BLaER1 (cell line): ENCODE measurements around the gene PTPRM.

ENCODE experiments used
- H3K27ac ChIP-seq: shearing (Covaris generic); formaldehyde crosslinking; 2 replicates; pipeline ENCODE4 v1.8.1; 2022
- H3K27me3 ChIP-seq: shearing (Covaris generic); formaldehyde crosslinking; 2 replicates; pipeline ENCODE4 v1.8.1; 2022
- H3K36me3 ChIP-seq: shearing (Covaris generic); formaldehyde crosslinking; 2 replicates; pipeline ENCODE4 v1.8.1; 2022
- H3K4me1 ChIP-seq: shearing (Covaris generic); formaldehyde crosslinking; 2 replicates; pipeline ENCODE4 v1.8.1; 2022
- H3K4me2 ChIP-seq: shearing (Covaris generic); formaldehyde crosslinking; 2 replicates; pipeline ENCODE4 v1.8.1; 2022
- H3K4me3 ChIP-seq: shearing (Covaris generic); formaldehyde crosslinking; 2 replicates; pipeline ENCODE4 v1.8.1; 2022
- H3K9ac ChIP-seq: shearing (Covaris generic); formaldehyde crosslinking; 2 replicates; pipeline ENCODE4 v1.8.1; 2022
- H3K9me3 ChIP-seq: shearing (Covaris generic); formaldehyde crosslinking; 2 replicates; pipeline ENCODE4 v1.8.1; 2022
- H4K20me1 ChIP-seq: shearing (Covaris generic); formaldehyde crosslinking; 2 replicates; pipeline ENCODE4 v1.8.1; 2022
- Cebpa-rat ChIP-seq: shearing (Covaris generic); IDR thresholded peaks from 2 replicates; pipeline ENCODE4 v1.8.1; 2022

Gene PTPRM

DNA sequence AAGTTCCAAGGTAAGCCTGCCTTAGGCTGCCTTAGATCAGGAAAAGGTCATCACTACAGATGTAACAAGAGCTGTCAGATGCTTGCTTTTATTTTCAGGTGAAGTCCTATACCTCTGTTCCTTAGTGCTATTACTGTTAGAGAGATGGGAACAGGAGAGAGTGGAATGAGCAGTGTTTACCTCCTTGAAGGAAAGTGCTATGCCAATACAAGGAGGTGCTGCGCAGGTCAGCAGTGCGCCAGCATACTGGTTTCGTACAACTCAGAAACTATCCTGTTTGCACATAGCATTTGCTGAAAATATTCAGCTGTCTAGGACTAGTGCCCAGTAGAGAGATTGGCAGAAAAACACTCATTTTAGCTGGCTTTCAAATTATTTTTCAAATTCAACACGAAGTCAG, 629.1 kb downstream of the PTPRM start:
- Histone ChIP-seq H3K36me3 (no peaks in the 10 kb centered on the region), H3K4me2 (no peak overlapping the region), H3K4me3 (no peak overlapping the region), H3K27ac (no peak overlapping the region), H3K27me3 (no peaks in the 10 kb centered on the region), H4K20me1 (no peaks in the 10 kb centered on the region), H3K4me1 (no peaks in the 10 kb centered on the region), H3K9ac (no peak overlapping the region), H3K9me3 (no peaks in the 10 kb centered on the region)
- no peak for TF ChIP-seq Cebpa-rat

- no peak for TF ChIP-seq Cebpa-rat
- no peaks in the 10 kb centered on the region for H3K27me3 ChIP-seq
Observed at GRCh38 chr18:8197499-8197898, 630.4 kb downstream of the PTPRM start.

GRCh38 chr18:8207996-8208395, 640.9 kb downstream of the PTPRM start:
- no peak overlapping the region for H3K4me2 ChIP-seq
- no peaks in the 10 kb centered on the region for H3K9me3 ChIP-seq
- H3K4me1 ChIP-seq = no peaks in the 10 kb centered on the region
- no peaks in the 10 kb centered on the region for H3K36me3 ChIP-seq
- no peaks in the 10 kb centered on the region for H4K20me1 ChIP-seq
- TF ChIP-seq Cebpa-rat = no peak
- no peak overlapping the region for H3K4me3 ChIP-seq
- H3K9ac ChIP-seq = no peak overlapping the region
- no peak overlapping the region for H3K27ac ChIP-seq
- H3K27me3 ChIP-seq = no peaks in the 10 kb centered on the region

More at GRCh38 chr18:8197499-8197898, 630.4 kb downstream of the PTPRM start:
- H3K4me1 ChIP-seq = no peaks in the 10 kb centered on the region
- no peak overlapping the region for H3K4me3 ChIP-seq
- no peak overlapping the region for H3K4me2 ChIP-seq
- H3K36me3 ChIP-seq = no peaks in the 10 kb centered on the region
- H3K27ac ChIP-seq = no peak overlapping the region
- H3K9me3 ChIP-seq = no peaks in the 10 kb centered on the region
- no peak overlapping the region for H3K9ac ChIP-seq
- H4K20me1 ChIP-seq = no peaks in the 10 kb centered on the region

DNA sequence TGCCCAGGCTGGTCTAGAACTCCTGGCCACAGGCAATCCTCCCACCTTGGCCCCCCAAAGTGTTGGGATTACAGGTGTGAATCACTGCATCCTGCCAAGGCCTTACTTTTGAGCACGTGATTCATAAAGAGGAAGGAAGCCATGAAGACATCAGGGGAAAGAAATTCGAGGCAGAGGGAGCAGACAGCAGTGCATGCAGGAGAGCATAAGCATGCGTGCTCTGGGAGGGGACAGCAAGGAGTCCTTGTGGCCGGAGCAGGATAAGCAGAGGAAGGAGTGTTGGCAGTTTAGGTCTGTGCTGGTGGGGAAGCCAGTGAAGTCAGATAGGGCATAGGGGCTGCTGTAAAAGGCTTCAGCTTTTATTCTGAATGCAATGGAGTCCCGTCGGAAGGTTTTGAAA, 641.6 kb downstream of the PTPRM start:
- no peak overlapping the region for H3K4me3 ChIP-seq
- TF ChIP-seq Cebpa-rat = no peak
- no peaks in the 10 kb centered on the region for H4K20me1 ChIP-seq
- no peak overlapping the region for H3K9ac ChIP-seq
- H3K36me3 ChIP-seq = no peaks in the 10 kb centered on the region
- H3K9me3 ChIP-seq = no peaks in the 10 kb centered on the region
- H3K27ac ChIP-seq = no peak overlapping the region
- H3K4me1 ChIP-seq = no peaks in the 10 kb centered on the region
- H3K4me2 ChIP-seq = no peak overlapping the region
- H3K27me3 ChIP-seq = no peaks in the 10 kb centered on the region

DNA sequence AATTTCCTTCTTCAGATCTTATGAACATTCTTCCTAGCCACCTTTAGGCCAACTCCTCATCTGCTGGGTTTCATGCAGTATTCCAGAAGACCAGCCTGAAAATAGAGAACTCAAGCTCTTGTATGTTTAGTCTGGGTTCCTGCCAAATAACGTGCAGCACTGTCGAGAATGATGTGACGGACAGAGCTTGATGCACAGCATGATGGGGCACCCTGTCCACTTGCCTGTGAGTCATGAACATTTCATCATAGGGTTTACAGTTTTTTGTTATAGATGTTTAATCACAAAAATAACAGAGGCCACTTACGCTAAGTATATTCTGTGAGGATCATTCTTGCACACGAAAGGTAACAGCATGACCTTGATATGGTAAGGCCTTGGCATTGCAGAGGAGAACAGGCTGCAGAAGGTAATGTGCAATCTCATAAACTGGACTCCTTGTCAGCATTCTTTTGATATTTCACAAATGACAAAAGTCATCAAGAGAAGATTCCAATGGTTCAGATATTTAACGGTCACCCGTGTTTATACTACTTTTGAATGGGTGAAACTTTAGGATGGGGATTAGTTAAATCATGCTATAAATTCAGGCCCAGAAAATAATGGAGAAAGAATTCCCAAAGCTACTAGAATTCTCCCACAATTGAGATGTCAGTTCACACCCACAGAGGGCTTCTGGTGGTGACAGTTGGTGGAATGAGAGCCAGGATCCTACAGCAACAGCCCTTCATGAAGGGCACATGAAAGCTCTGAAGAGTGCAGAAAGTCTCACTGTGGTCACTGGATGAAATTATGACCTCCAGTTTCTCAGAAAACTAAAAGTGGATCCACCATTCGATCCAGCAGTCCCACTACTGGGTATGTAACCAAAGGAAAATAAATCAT, 646.0 kb downstream of the PTPRM start:
- no peaks in the 10 kb centered on the region for H3K36me3 ChIP-seq
- no peaks in the 10 kb centered on the region for H3K27me3 ChIP-seq
- H3K9me3 ChIP-seq = no peaks in the 10 kb centered on the region
- no peaks in the 10 kb centered on the region for H4K20me1 ChIP-seq
- H3K4me2 ChIP-seq = no peak overlapping the region
- no peak overlapping the region for H3K4me3 ChIP-seq
- no peak for TF ChIP-seq Cebpa-rat
- no peak overlapping the region for H3K9ac ChIP-seq
- no peak overlapping the region for H3K27ac ChIP-seq
- no peaks in the 10 kb centered on the region for H3K4me1 ChIP-seq

- TF ChIP-seq Cebpa-rat = no peak
Observed at GRCh38 chr18:8215741-8216140, 648.6 kb downstream of the PTPRM start.

GRCh38 chr18:8217051-8217564, 650.0 kb downstream of the PTPRM start:
- H3K4me1 ChIP-seq = no peaks in the 10 kb centered on the region
- no peaks in the 10 kb centered on the region for H3K9me3 ChIP-seq
- no peak overlapping the region for H3K4me2 ChIP-seq
- no peak overlapping the region for H3K9ac ChIP-seq
- no peak overlapping the region for H3K27ac ChIP-seq
- no peak overlapping the region for H3K4me3 ChIP-seq
- H4K20me1 ChIP-seq = no peaks in the 10 kb centered on the region
- no peak for TF ChIP-seq Cebpa-rat
- H3K36me3 ChIP-seq = no peaks in the 10 kb centered on the region
- no peaks in the 10 kb centered on the region for H3K27me3 ChIP-seq

More at GRCh38 chr18:8215741-8216140, 648.6 kb downstream of the PTPRM start:
- no peak overlapping the region for H3K27ac ChIP-seq
- H3K9me3 ChIP-seq = no peaks in the 10 kb centered on the region
- H3K36me3 ChIP-seq = no peaks in the 10 kb centered on the region
- no peak overlapping the region for H3K4me3 ChIP-seq
- no peak overlapping the region for H3K9ac ChIP-seq
- no peaks in the 10 kb centered on the region for H3K27me3 ChIP-seq
- no peak overlapping the region for H3K4me2 ChIP-seq
- no peaks in the 10 kb centered on the region for H4K20me1 ChIP-seq
- no peaks in the 10 kb centered on the region for H3K4me1 ChIP-seq

DNA sequence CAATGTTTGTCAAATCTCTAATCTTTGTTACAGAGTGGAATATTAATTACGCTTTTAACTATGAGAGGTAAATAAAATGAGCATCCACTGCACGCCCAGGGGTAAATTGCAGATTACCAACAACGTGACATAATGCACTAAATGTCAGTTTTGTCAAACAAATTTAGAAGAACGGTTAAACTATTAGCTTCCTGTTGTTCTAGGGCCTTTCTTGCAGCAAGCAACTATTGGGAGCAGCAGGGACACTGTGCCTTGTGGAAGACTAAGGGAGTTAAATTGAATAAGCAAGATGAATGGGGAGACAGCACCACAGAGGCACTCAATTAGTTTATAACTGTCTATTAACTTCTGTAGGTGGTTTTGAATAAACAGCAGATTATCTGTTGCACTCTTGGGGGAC, 651.1 kb downstream of the PTPRM start:
- Histone ChIP-seq H3K27ac (no peak overlapping the region), H3K4me1 (no peaks in the 10 kb centered on the region), H4K20me1 (no peaks in the 10 kb centered on the region), H3K4me2 (no peak overlapping the region), H3K9ac (no peak overlapping the region), H3K36me3 (no peaks in the 10 kb centered on the region), H3K27me3 (no peaks in the 10 kb centered on the region), H3K4me3 (no peak overlapping the region), H3K9me3 (no peaks in the 10 kb centered on the region)
- no peak for TF ChIP-seq Cebpa-rat

GRCh38 chr18:8221452-8221851, 654.3 kb downstream of the PTPRM start:
- no peak for TF ChIP-seq Cebpa-rat
- H3K27me3 ChIP-seq = no peaks in the 10 kb centered on the region
- H3K36me3 ChIP-seq = no peaks in the 10 kb centered on the region
- H3K4me3 ChIP-seq = no peak overlapping the region
- no peaks in the 10 kb centered on the region for H3K4me1 ChIP-seq
- H4K20me1 ChIP-seq = no peaks in the 10 kb centered on the region
- H3K9ac ChIP-seq = no peak overlapping the region
- H3K9me3 ChIP-seq = 0 out of 2 replicates have a peak, but pooled peaks cover 4% of the 10 kb centered on the region
- no peak overlapping the region for H3K27ac ChIP-seq
- no peak overlapping the region for H3K4me2 ChIP-seq

- Histone ChIP-seq H4K20me1 (no peaks in the 10 kb centered on the region), H3K36me3 (no peaks in the 10 kb centered on the region), H3K4me3 (no peak overlapping the region), H3K9ac (no peak overlapping the region), H3K9me3 (0 out of 2 replicates have a peak, but pooled peaks cover 4% of the 10 kb centered on the region), H3K4me1 (no peaks in the 10 kb centered on the region), H3K27ac (no peak overlapping the region), H3K4me2 (no peak overlapping the region), H3K27me3 (no peaks in the 10 kb centered on the region)
- no peak for TF ChIP-seq Cebpa-rat
Observed at GRCh38 chr18:8224576-8224975, 657.5 kb downstream of the PTPRM start.
